H1 (cell line): ENCODE measurements around the gene MAML1.

Experiments used
- EZH2 ChIP-seq: fragments of 200-600 bp; sonication (generic); IDR thresholded peaks from 2 replicates; pipeline ENCODE4 v1.7.1; 2012; ENCODE audit warnings: low read depth, mild to moderate bottlenecking, moderate library complexity, low read length, inconsistent platforms; ENCODE audit not compliant: severe bottlenecking
- JUN ChIP-seq: IDR thresholded peaks from 2 replicates; pipeline ENCODE4 v1.6.1; 2011; ENCODE audit warnings: low read depth, mild to moderate bottlenecking, improper control_type of control experiment, low read length
- PHF8 ChIP-seq: fragments of 200-600 bp; sonication (generic); conservative IDR thresholded peaks from 2 replicates; pipeline ENCODE4 v1.7.1; 2012; ENCODE audit warnings: low read depth, mild to moderate bottlenecking, inconsistent platforms, low read length, moderate library complexity
- RAD21 ChIP-seq, 2 experiments: IDR thresholded peaks in 1 of 2; conservative IDR thresholded peaks in 1 of 2; 2 replicates each; pipeline ENCODE4 v1.6.1; 2011; ENCODE audit warnings: low read depth in 2 of 2, low read length in 2 of 2, improper control_type of control experiment in 1 of 2, inconsistent platforms in 1 of 2, mild to moderate bottlenecking in 1 of 2, moderate library complexity in 1 of 2
- TAF1 ChIP-seq: IDR thresholded peaks from 2 replicates; pipeline ENCODE4 v1.6.1; 2011; ENCODE audit warnings: mild to moderate bottlenecking, low read depth, low read length
- TF ChIP-seq, protein P1 (sequence below), 3 experiments: IDR thresholded peaks; 1 replicate in 2 of 3; 2 replicates in 1 of 3; pipeline versions ENCODE4 v1.5.1 to v1.6.1; 2011; ENCODE audit warnings: low read length in 3 of 3, mild to moderate bottlenecking in 3 of 3, inconsistent platforms in 2 of 3, low read depth in 1 of 3, moderate library complexity in 1 of 3; ENCODE audit not compliant: insufficient read depth in 1 of 3; ENCODE audit errors: control extremely low read depth in 1 of 3

DNA sequence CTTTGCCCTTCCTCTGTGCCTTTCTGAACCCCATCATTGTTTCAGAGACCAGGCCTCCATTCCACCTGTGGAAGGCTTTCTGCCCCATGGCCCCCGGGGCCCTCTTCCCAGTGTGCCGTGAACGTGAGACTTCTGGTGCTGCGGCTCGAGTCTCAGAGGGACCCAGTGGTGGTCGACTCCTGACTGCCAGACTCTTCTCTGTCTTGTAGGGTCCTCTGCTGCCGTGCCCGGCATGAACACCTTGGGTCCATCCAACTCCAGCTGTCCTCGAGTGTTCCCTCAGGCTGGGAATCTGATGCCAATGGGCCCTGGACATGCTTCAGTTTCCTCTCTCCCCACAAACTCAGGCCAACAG is 41.0 kb downstream of the MAML1 start:
- TF ChIP-seq JUN (no peak), PHF8 (no peak), TAF1 (no peak), EZH2 (no peak), RAD21 (IDR thresholded peaks at IDR 0.05 in 1 of 2, conservative IDR thresholded peaks at IDR 0.05 in 1 of 2; ENCODE audit: low read depth in 2 of 2, low read length in 2 of 2) (no peak)
- TF ChIP-seq, protein P1, sequence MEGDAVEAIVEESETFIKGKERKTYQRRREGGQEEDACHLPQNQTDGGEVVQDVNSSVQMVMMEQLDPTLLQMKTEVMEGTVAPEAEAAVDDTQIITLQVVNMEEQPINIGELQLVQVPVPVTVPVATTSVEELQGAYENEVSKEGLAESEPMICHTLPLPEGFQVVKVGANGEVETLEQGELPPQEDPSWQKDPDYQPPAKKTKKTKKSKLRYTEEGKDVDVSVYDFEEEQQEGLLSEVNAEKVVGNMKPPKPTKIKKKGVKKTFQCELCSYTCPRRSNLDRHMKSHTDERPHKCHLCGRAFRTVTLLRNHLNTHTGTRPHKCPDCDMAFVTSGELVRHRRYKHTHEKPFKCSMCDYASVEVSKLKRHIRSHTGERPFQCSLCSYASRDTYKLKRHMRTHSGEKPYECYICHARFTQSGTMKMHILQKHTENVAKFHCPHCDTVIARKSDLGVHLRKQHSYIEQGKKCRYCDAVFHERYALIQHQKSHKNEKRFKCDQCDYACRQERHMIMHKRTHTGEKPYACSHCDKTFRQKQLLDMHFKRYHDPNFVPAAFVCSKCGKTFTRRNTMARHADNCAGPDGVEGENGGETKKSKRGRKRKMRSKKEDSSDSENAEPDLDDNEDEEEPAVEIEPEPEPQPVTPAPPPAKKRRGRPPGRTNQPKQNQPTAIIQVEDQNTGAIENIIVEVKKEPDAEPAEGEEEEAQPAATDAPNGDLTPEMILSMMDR (IDR thresholded peaks at IDR 0.05; ENCODE audit: control extremely low read depth in 1 of 3, insufficient read depth in 1 of 3, low read depth in 1 of 3, low read length in 3 of 3) = no peak
